Measurements from ENCODE around the gene IMP4. TPM values are rescaled to one million over a fixed set of nuclear protein-coding genes. Genes with fewer than 3 reads are reported as not detected.
A peak's percentile ranks its signal among the peaks of the same experiment; 100 is the strongest.

Gene IMP4
- total RNA-seq, 2 donors from 2014 or later = 50.6 to 117 TPM

GRCh38 chr2:130341562-130342019 lies 1.1 kb upstream of the IMP4 start:
- Histone ChIP-seq H3K27me3 (no peaks in the 10 kb centered on the region), H3K4me1 (peaks cover 6% of the 10 kb centered on the region), H3K9ac (ENCODE audit: low read depth in 2 of 2, low read length in 2 of 2) (peak overlapping the region; percentile 78 to 93), H3K9me3 (no peaks in the 10 kb centered on the region), H3K36me3 (peaks cover 14% of the 10 kb centered on the region), H3K27ac (peak overlapping the region; percentile 91), H3K4me3 (peak overlapping the region; percentile 76)
- TF ChIP-seq CTCF (IDR thresholded peaks at IDR 0.05) = no peak
- intact Hi-C loops (cut with DNase I) = no loop called here
- DNase-seq = peak; percentile 68

- Histone ChIP-seq H3K27ac (peak overlapping the region; percentile 91), H3K4me1 (peaks cover 6% of the 10 kb centered on the region), H3K27me3 (no peaks in the 10 kb centered on the region), H3K36me3 (peaks cover 14% of the 10 kb centered on the region), H3K9me3 (no peaks in the 10 kb centered on the region), H3K4me3 (peak overlapping the region; percentile 76), H3K9ac (ENCODE audit: low read depth in 2 of 2, low read length in 2 of 2) (peak overlapping the region; percentile 78 to 93)
- DNase-seq = peak; percentile 93
- intact Hi-C loops (cut with DNase I) = no loop called here
- TF ChIP-seq CTCF (IDR thresholded peaks at IDR 0.05) = no peak
Observed at GRCh38 chr2:130342020-130342532, 621 bp upstream of the IMP4 start.

- Histone ChIP-seq H3K4me1 (peaks cover 6% of the 10 kb centered on the region), H3K4me3 (no peak overlapping the region), H3K27ac (no peak overlapping the region), H3K27me3 (no peaks in the 10 kb centered on the region), H3K9ac (ENCODE audit: low read depth in 2 of 2, low read length in 2 of 2) (no peak overlapping the region), H3K36me3 (peaks cover 14% of the 10 kb centered on the region), H3K9me3 (no peaks in the 10 kb centered on the region)
- intact Hi-C loops (cut with DNase I) = no loop called here
- DNase-seq = no peak
- no peak for TF ChIP-seq CTCF (IDR thresholded peaks at IDR 0.05)
Observed at GRCh38 chr2:130344578-130344977, 1.9 kb downstream of the IMP4 start.

- intact Hi-C loops (cut with DNase I) = no loop called here
- peaks cover 14% of the 10 kb centered on the region for H3K36me3 ChIP-seq
- peaks cover 6% of the 10 kb centered on the region for H3K4me1 ChIP-seq
Observed at GRCh38 chr2:130345091-130345490, 2.4 kb downstream of the IMP4 start.

GRCh38 chr2:130345611-130346010 lies 2.9 kb downstream of the IMP4 start:
- Histone ChIP-seq H3K9ac (ENCODE audit: low read depth in 2 of 2, low read length in 2 of 2) (no peak overlapping the region), H3K4me1 (peaks cover 6% of the 10 kb centered on the region), H3K9me3 (no peaks in the 10 kb centered on the region), H3K27ac (no peak overlapping the region), H3K4me3 (no peak overlapping the region), H3K36me3 (peaks cover 14% of the 10 kb centered on the region), H3K27me3 (no peaks in the 10 kb centered on the region)
- intact Hi-C loops (cut with DNase I) = no loop called here
- no peak for DNase-seq
- no peak for TF ChIP-seq CTCF (IDR thresholded peaks at IDR 0.05)

More at GRCh38 chr2:130345091-130345490, 2.4 kb downstream of the IMP4 start:
- no peak overlapping the region for H3K4me3 ChIP-seq
- TF ChIP-seq CTCF (IDR thresholded peaks at IDR 0.05) = no peak
- no peak for DNase-seq
- no peak overlapping the region for H3K27ac ChIP-seq
- no peaks in the 10 kb centered on the region for H3K9me3 ChIP-seq
- H3K9ac ChIP-seq (ENCODE audit: low read depth in 2 of 2, low read length in 2 of 2) = no peak overlapping the region
- no peaks in the 10 kb centered on the region for H3K27me3 ChIP-seq

Data from colonic mucosa (tissue), 4 donors.